Sigmoid colon (tissue), 4 donors: ENCODE data around the gene AUTS2.

Experiments
- POLR2A ChIP-seq, 2 donors: fragments of 450-650 bp; IDR thresholded peaks; one replicate each; pipeline ENCODE4 v1.6.1; 2016; ENCODE audit warnings: antibody characterized with exemption in 2 of 2, mild to moderate bottlenecking in 2 of 2, moderate library complexity in 2 of 2
- POLR2AphosphoS5 ChIP-seq, 4 donors: sonication (generic); formaldehyde crosslinking; IDR thresholded peaks; one replicate each; pipeline ENCODE4 v1.6.1; 2017; ENCODE audit warnings: antibody characterized with exemption in 4 of 4
- TF ChIP-seq, protein P1 (sequence below), 4 experiments: fragments of 450-650 bp in 3 of 4; fragments of 200-600 bp in 1 of 4; IDR thresholded peaks; one replicate each; pipeline ENCODE4 v1.5.1; 2016 to 2019; ENCODE audit warnings: antibody characterized with exemption in 4 of 4, mild to moderate bottlenecking in 3 of 4, moderate library complexity in 2 of 4

DNA sequence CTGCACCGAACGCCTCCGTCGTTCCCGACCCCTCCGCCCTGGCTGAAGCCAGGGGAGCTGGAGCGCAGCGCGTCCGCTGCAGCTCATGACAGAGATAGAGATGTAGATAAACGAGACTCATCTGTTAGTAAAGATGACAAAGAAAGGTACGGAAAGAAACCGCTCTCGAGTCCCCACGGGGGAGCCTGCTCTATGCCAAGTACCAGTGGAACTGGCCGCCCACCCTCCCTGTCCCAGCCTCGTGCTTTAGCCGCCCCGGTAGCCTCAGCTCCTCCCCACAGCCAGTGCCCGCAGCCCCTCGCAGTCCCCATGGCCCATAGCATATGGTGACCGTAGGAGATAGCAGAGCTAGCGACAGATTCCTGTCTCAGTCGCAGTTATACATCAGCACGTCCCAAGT is 1189.0 kb downstream of the AUTS2 start:
- TF ChIP-seq POLR2AphosphoS5 (IDR thresholded peaks at IDR 0.05) (no peak), POLR2A (IDR thresholded peaks at IDR 0.05) (no peak)
- TF ChIP-seq, protein P1, sequence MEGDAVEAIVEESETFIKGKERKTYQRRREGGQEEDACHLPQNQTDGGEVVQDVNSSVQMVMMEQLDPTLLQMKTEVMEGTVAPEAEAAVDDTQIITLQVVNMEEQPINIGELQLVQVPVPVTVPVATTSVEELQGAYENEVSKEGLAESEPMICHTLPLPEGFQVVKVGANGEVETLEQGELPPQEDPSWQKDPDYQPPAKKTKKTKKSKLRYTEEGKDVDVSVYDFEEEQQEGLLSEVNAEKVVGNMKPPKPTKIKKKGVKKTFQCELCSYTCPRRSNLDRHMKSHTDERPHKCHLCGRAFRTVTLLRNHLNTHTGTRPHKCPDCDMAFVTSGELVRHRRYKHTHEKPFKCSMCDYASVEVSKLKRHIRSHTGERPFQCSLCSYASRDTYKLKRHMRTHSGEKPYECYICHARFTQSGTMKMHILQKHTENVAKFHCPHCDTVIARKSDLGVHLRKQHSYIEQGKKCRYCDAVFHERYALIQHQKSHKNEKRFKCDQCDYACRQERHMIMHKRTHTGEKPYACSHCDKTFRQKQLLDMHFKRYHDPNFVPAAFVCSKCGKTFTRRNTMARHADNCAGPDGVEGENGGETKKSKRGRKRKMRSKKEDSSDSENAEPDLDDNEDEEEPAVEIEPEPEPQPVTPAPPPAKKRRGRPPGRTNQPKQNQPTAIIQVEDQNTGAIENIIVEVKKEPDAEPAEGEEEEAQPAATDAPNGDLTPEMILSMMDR (IDR thresholded peaks at IDR 0.05) = no peak
